GM12864 (cell line): ENCODE results near the gene TMEM203.

ENCODE experiments used
- DNase-seq: peaks from one replicate; pipeline ENCODE4 v3.0.0-alpha.2; 2011; ENCODE audit warnings: low read depth
- H3K4me3 ChIP-seq: 2 replicates; pipeline ENCODE4 v1.5.1; 2011; ENCODE audit warnings: mild to moderate bottlenecking, low read depth, low read length, control low read depth
- CTCF ChIP-seq: IDR thresholded peaks from 2 replicates; pipeline ENCODE4 v1.5.1; 2011; ENCODE audit warnings: low read depth, mild to moderate bottlenecking, moderate library complexity, low read length, control low read depth, inconsistent platforms; ENCODE audit errors: missing control alignments

The TMEM203 gene

GRCh38 chr9:137189297-137190295 lies 15.9 kb downstream of the TMEM203 start:
- DNase-seq = no peak
- no peak for TF ChIP-seq CTCF

GRCh38 chr9:137188490-137189296 lies 16.8 kb downstream of the TMEM203 start, which contains the start of the genes ANAPC2 and SSNA1:
ANAPC2 (minus strand) TSS chr9:137188560; CDS start chr9:137188532, 28 bp downstream.
SSNA1 (plus strand) TSS chr9:137188676; CDS start chr9:137188727, 51 bp downstream.
- DNase-seq = peak; percentile 81
- H3K4me3 ChIP-seq = peak within 1 kb of the TSS; percentile 99
- TF ChIP-seq CTCF = peak; percentile 56

More at GRCh38 chr9:137189297-137190295, 15.9 kb downstream of the TMEM203 start:
- H3K4me3 ChIP-seq = peak overlapping the region; percentile 99

GRCh38 chr9:137188086-137188489 lies 17.4 kb downstream of the TMEM203 start:
- no peak for DNase-seq
- peak overlapping the region; percentile 99 for H3K4me3 ChIP-seq
- TF ChIP-seq CTCF = no peak

- DNase-seq = no peak
- peak overlapping the region; percentile 99 for H3K4me3 ChIP-seq
- TF ChIP-seq CTCF = no peak
These were observed 18.1 kb downstream of the TMEM203 start for GRCh38 chr9:137187386-137187785.

GRCh38 chr9:137186385-137186784 lies 19.1 kb downstream of the TMEM203 start:
- no peak for TF ChIP-seq CTCF
- no peak for DNase-seq
- H3K4me3 ChIP-seq = no peak overlapping the region

GRCh38 chr9:137185921-137186320 lies 19.5 kb downstream of the TMEM203 start:
- H3K4me3 ChIP-seq = no peak overlapping the region
- TF ChIP-seq CTCF = no peak
- no peak for DNase-seq
